ENCODE results near the gene RS1. TPM values are rescaled to one million over a fixed set of nuclear protein-coding genes. Genes with fewer than 3 reads are reported as not detected.

The RS1 gene
- not detected for total RNA-seq

GRCh38 chrX:18672008-18672407 lies at the start of gene RS1:
RS1 (minus strand) TSS chrX:18672108; CDS start chrX:18672068, 40 bp downstream.
- DNase-seq: no peak

- no peak for DNase-seq
These were observed 47.9 kb upstream of the RS1 start for GRCh38 chrX:18719852-18720251.

- no peak for DNase-seq
These were observed 43.0 kb upstream of the RS1 start for GRCh38 chrX:18714910-18715309.

- DNase-seq: no peak
These were observed 37.9 kb upstream of the RS1 start for GRCh38 chrX:18709833-18710232.

- no peak for DNase-seq
These were observed 35.6 kb upstream of the RS1 start, which contains the start of gene PPEF1 for GRCh38 chrX:18707426-18708049. PPEF1 (plus strand) TSS chrX:18707645; CDS start chrX:18707781, 136 bp downstream.

GRCh38 chrX:18702362-18703195 lies 30.7 kb upstream of the RS1 start:
- DNase-seq: no peak

- DNase-seq: no peak
These were observed 29.9 kb upstream of the RS1 start for GRCh38 chrX:18701621-18702361.

- no peak for DNase-seq
These were observed 27.1 kb upstream of the RS1 start for GRCh38 chrX:18698737-18699650.

GRCh38 chrX:18696653-18697052 lies 24.7 kb upstream of the RS1 start:
- DNase-seq: no peak

- no peak for DNase-seq
These were observed 20.6 kb upstream of the RS1 start for GRCh38 chrX:18692541-18692940.

GRCh38 chrX:18691431-18691830 lies 19.5 kb upstream of the RS1 start:
- no peak for DNase-seq

GRCh38 chrX:18687856-18688495 lies 16.1 kb upstream of the RS1 start:
- no peak for DNase-seq

- DNase-seq: no peak
These were observed 11.1 kb upstream of the RS1 start for GRCh38 chrX:18682979-18683387.

GRCh38 chrX:18681996-18682395 lies 10.1 kb upstream of the RS1 start:
- no peak for DNase-seq

GRCh38 chrX:18677161-18677869 lies 5.4 kb upstream of the RS1 start:
- no peak for DNase-seq

- DNase-seq: no peak
These were observed 4.6 kb upstream of the RS1 start for GRCh38 chrX:18676470-18676869.

GRCh38 chrX:18676050-18676449 lies 4.1 kb upstream of the RS1 start:
- DNase-seq: no peak

- DNase-seq: peak; percentile 70
These were observed 3.2 kb upstream of the RS1 start for GRCh38 chrX:18674788-18675735.

- peak; percentile 12 for DNase-seq
These were observed 2.5 kb upstream of the RS1 start for GRCh38 chrX:18674417-18674787.

All from effector CD4-positive, alpha-beta T cell (primary cell).